HepG2 (cell line): ENCODE results near the gene DTD2. TPM values are rescaled to one million over a fixed set of nuclear protein-coding genes. Genes with fewer than 3 reads are reported as not detected.

Source experiments
- ARID5B ChIP-seq: IDR thresholded peaks from 2 replicates; pipeline ENCODE4 v1.4.0; 2020; ENCODE audit warnings: mild to moderate bottlenecking, missing genetic modification reagents
- ATF6 ChIP-seq: sonication (generic); formaldehyde crosslinking; conservative IDR thresholded peaks from 2 replicates; pipeline ENCODE4 v1.4.0; 2020; ENCODE audit warnings: missing genetic modification reagents
- CBFB ChIP-seq: sonication (generic); formaldehyde crosslinking; IDR thresholded peaks from 2 replicates; pipeline ENCODE4 v1.4.0; 2020; ENCODE audit warnings: missing genetic modification reagents
- CBX5 ChIP-seq: sonication (generic); formaldehyde crosslinking; IDR thresholded peaks from 2 replicates; pipeline ENCODE4 v1.4.0; 2020; ENCODE audit warnings: missing genetic modification reagents, borderline replicate concordance
- CENPX ChIP-seq: sonication (generic); formaldehyde crosslinking; IDR thresholded peaks from 2 replicates; pipeline ENCODE4 v1.9.0; 2021; ENCODE audit warnings: mild to moderate bottlenecking, missing genetic modification reagents, moderate library complexity
- FOXA3 ChIP-seq: IDR thresholded peaks from 2 replicates; pipeline ENCODE4 v1.6.1; 2016; ENCODE audit warnings: missing genetic modification reagents, missing compliant biosample characterization
- HOXA9 ChIP-seq: sonication (generic); formaldehyde crosslinking; IDR thresholded peaks from 2 replicates; pipeline ENCODE4 v1.8.1; 2022; ENCODE audit warnings: missing genetic modification reagents, mild to moderate bottlenecking, moderate library complexity, borderline replicate concordance
- MNT ChIP-seq: fragments of 450-650 bp; IDR thresholded peaks from 2 replicates; pipeline ENCODE4 v1.6.1; 2016
- NPAS2 ChIP-seq: sonication (generic); formaldehyde crosslinking; IDR thresholded peaks from 2 replicates; pipeline ENCODE4 v1.8.0; 2022; ENCODE audit warnings: mild to moderate bottlenecking, missing genetic modification reagents, borderline replicate concordance
- SIN3B ChIP-seq: fragments of 150-350 bp; IDR thresholded peaks from 2 replicates; pipeline ENCODE4 v1.6.1; 2014; ENCODE audit warnings: low read length
- SMAD9 ChIP-seq: sonication (generic); formaldehyde crosslinking; IDR thresholded peaks from 2 replicates; pipeline ENCODE4 v1.5.1; 2020; ENCODE audit warnings: mild to moderate bottlenecking, missing genetic modification reagents
- SNRNP70 ChIP-seq: fragments of 200-400 bp; formaldehyde crosslinking; IDR thresholded peaks from 2 replicates; pipeline ENCODE4 v1.6.1; 2017; ENCODE audit warnings: mild to moderate bottlenecking, low read depth, low read length, moderate library complexity
- SP5 ChIP-seq: IDR thresholded peaks from 2 replicates; pipeline ENCODE4 v1.6.1; 2016; ENCODE audit warnings: low read depth, borderline replicate concordance
- ZBTB34 ChIP-seq: sonication (generic); formaldehyde crosslinking; IDR thresholded peaks from 2 replicates; pipeline ENCODE4 v1.8.0; 2022; ENCODE audit warnings: mild to moderate bottlenecking, missing genetic modification reagents
- ZNF136 ChIP-seq: sonication (generic); formaldehyde crosslinking; IDR thresholded peaks from 2 replicates; pipeline ENCODE4 v1.8.1; 2022; ENCODE audit warnings: low read depth, mild to moderate bottlenecking, moderate library complexity, missing genetic modification reagents
- ZNF367 ChIP-seq: sonication (generic); formaldehyde crosslinking; IDR thresholded peaks from 2 replicates; pipeline ENCODE4 v1.4.0; 2020; ENCODE audit warnings: missing genetic modification reagents, borderline replicate concordance
- ZNF652 ChIP-seq: IDR thresholded peaks from 2 replicates; pipeline ENCODE4 v1.6.1; 2016; ENCODE audit warnings: low read depth, borderline replicate concordance
- ZNF773 ChIP-seq: sonication (generic); formaldehyde crosslinking; IDR thresholded peaks from 2 replicates; pipeline ENCODE4 v1.4.0; 2020; ENCODE audit warnings: missing genetic modification reagents, borderline replicate concordance
- polyA plus RNA-seq, 8 experiments: library from polyadenylated mRNA; depleted of rRNA in 3 of 8; stranded (reverse) in 7 of 8; unstranded in 1 of 8; fragments of >200 nt; fragmentation: Illumina TruSeq in 4 of 8; extraction: Trizol in 4 of 8; gene quantifications; 2 replicates each; pipeline versions ENCODE4 v1.2.1 to v1.2.3, GENCODE V29; 2011 to 2016; ENCODE audit warnings: low read depth in 4 of 8, missing spikeins in 1 of 8, mixed read lengths in 1 of 8; ENCODE audit not compliant: insufficient read depth in 1 of 8
- total RNA-seq, 5 experiments: library from RNA; depleted of rRNA; stranded (reverse); fragments of >200 nt; fragmentation: Illumina TruSeq; extraction: Trizol; gene quantifications; 2 replicates each; pipeline ENCODE4 v1.2.3, GENCODE V29; 2016; ENCODE audit warnings: low read depth in 1 of 5
- TF ChIP-seq, protein P1 (sequence below): sonication (generic); formaldehyde crosslinking; conservative IDR thresholded peaks from 2 replicates; pipeline ENCODE4 v1.8.0; 2022; ENCODE audit warnings: low read depth, missing genetic modification reagents

The DTD2 gene
- total and polyA plus RNA-seq, 2 of the 13 experiments (the other 11 are each of a cell fraction or from before 2014, with no cell fraction given), result 22.3 to 49.8 TPM

DNA sequence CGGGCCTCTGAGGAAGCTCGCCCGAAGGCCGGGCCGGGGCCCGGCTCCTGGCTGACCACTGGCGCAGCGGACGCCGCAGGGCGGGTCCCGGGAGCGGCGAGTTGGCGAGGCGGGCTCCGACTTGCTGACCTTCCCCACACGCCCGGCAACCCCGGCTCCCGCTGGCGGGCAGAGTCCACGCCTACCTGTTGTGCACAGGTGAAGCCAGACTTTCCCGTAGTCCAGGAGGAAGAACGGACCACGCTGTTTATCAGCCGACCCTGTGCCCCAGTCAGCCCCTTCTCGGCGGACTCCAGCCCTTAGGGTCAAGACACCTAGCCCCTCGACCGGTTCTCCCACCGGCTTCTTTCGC is 37.4 kb downstream of the DTD2 start (continued):
- TF ChIP-seq ATF6 (no peak), SIN3B (no peak; the same call in none of the 2 replicates), CBFB (CRISPR knock-in tag) (no peak), FOXA3 (CRISPR knock-in tag) (no peak), ARID5B (CRISPR knock-in tag) (peak; percentile 61; the same call in 1 of the 2 replicates), NPAS2 (no peak), CENPX (no peak), SMAD9 (CRISPR knock-in tag) (no peak), SP5 (CRISPR knock-in tag) (peak; percentile 54), ZNF367 (no peak), HOXA9 (CRISPR knock-in tag) (no peak), ZNF773 (CRISPR knock-in tag) (peak; percentile 89; the same call in 1 of the 2 replicates), MNT (no peak), ZNF652 (CRISPR knock-in tag) (no peak), CBX5 (CRISPR knock-in tag) (no peak), ZBTB34 (CRISPR knock-in tag) (0 out of 2 replicates have a peak, but pooled peaks have one; percentile 85), ZNF136 (peak; percentile 94), SNRNP70 (no peak)
- TF ChIP-seq, protein P1, sequence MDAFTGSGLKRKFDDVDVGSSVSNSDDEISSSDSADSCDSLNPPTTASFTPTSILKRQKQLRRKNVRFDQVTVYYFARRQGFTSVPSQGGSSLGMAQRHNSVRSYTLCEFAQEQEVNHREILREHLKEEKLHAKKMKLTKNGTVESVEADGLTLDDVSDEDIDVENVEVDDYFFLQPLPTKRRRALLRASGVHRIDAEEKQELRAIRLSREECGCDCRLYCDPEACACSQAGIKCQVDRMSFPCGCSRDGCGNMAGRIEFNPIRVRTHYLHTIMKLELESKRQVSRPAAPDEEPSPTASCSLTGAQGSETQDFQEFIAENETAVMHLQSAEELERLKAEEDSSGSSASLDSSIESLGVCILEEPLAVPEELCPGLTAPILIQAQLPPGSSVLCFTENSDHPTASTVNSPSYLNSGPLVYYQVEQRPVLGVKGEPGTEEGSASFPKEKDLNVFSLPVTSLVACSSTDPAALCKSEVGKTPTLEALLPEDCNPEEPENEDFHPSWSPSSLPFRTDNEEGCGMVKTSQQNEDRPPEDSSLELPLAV (CRISPR knock-in tag), result no peak
